HFFc6 (cell line): ENCODE data around the gene EXOC5. TPM values are rescaled to one million over a fixed set of nuclear protein-coding genes. Genes with fewer than 3 reads are reported as not detected.

Source experiments
- DNase-seq: peaks from one replicate; pipeline ENCODE4 v3.0.0-alpha.2; 2018
- H3K27ac Mint-ChIP-seq: 2 replicates; pipeline ENCODE4 v1.8.0; 2020; ENCODE audit warnings: mild to moderate bottlenecking, mixed read lengths
- H3K27me3 Mint-ChIP-seq: 2 replicates; pipeline ENCODE4 v1.8.0; 2021; ENCODE audit warnings: mild to moderate bottlenecking, moderate library complexity, mixed read lengths; ENCODE audit not compliant: insufficient read depth
- H3K36me3 Mint-ChIP-seq: 2 replicates; pipeline ENCODE4 v1.8.0; 2021; ENCODE audit warnings: low read depth, mixed read lengths
- H3K4me1 Mint-ChIP-seq: 2 replicates; pipeline ENCODE4 v1.8.0; 2020; ENCODE audit warnings: low read depth, mixed read lengths
- H3K4me3 Mint-ChIP-seq: 2 replicates; pipeline ENCODE4 v1.8.0; 2020; ENCODE audit warnings: mild to moderate bottlenecking, moderate library complexity, mixed read lengths
- H3K9me3 Mint-ChIP-seq: 2 replicates; pipeline ENCODE4 v1.8.0; 2020; ENCODE audit warnings: mild to moderate bottlenecking, mixed read lengths
- CTCF ChIP-seq: fragments of 200-600 bp; sonication (generic); IDR thresholded peaks from 2 replicates; pipeline ENCODE4 v1.5.0; 2021; ENCODE audit warnings: antibody characterized with exemption, mild to moderate bottlenecking
- total RNA-seq, 6 experiments: library from RNA; stranded (reverse); fragmentation: NEBNext Ultra II Directional; extraction: Animal tissue kit (Norgen Biotek cat#: 25700); gene quantifications; 2 replicates in 1 of 6; 3 replicates in 5 of 6; pipeline ENCODE4 v1.2.3, GENCODE V29; 2021

The EXOC5 gene
- total RNA-seq, 6 experiments from 2014 or later, result 102 to 117 (median 111) TPM

DNA sequence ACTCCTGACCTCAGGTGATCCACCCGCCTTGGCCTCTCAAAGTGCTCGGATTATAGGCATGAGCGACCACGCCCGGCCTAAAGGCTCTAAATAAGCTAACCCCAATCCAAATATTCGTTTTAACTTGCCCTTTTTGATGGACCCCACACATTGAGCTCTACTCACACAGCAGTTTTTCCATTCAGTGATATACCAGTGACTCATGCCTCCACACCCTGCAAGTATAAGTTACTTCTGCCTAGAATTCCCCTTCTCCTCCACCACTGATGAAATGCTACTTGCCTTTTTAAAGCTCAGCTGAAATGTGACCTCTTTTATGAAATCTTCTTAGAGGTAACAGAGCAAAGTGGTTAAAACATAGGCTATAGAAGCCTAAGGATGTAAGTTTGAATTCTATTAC lies 68.8 kb downstream of the EXOC5 start:
- H3K36me3 Mint-ChIP-seq, result no peaks in the 10 kb centered on the region
- H3K27ac Mint-ChIP-seq, result peak overlapping the region; percentile 42
- 0 out of 2 replicates have a peak overlapping the region, but pooled peaks have one; percentile 13 for H3K4me3 Mint-ChIP-seq
- H3K4me1 Mint-ChIP-seq, result peaks cover 23% of the 10 kb centered on the region
- H3K27me3 Mint-ChIP-seq, result peaks cover 2% of the 10 kb centered on the region; the same call in 1 of the 2 replicates
- H3K9me3 Mint-ChIP-seq, result no peaks in the 10 kb centered on the region
- DNase-seq, result peak; percentile 27
- no peak for TF ChIP-seq CTCF

- peaks cover 11% of the 10 kb centered on the region; the same call in 1 of the 2 replicates for H3K27me3 Mint-ChIP-seq
- DNase-seq, result peak; percentile 7
- H3K36me3 Mint-ChIP-seq, result no peaks in the 10 kb centered on the region
- H3K4me3 Mint-ChIP-seq, result no peak overlapping the region
- H3K4me1 Mint-ChIP-seq, result no peaks in the 10 kb centered on the region
- H3K27ac Mint-ChIP-seq, result no peak overlapping the region
- no peak; the same call in 1 of the 2 replicates for TF ChIP-seq CTCF
- H3K9me3 Mint-ChIP-seq, result no peaks in the 10 kb centered on the region
Observed at GRCh38 chr14:57189070-57189469, 79.6 kb downstream of the EXOC5 start.

DNA sequence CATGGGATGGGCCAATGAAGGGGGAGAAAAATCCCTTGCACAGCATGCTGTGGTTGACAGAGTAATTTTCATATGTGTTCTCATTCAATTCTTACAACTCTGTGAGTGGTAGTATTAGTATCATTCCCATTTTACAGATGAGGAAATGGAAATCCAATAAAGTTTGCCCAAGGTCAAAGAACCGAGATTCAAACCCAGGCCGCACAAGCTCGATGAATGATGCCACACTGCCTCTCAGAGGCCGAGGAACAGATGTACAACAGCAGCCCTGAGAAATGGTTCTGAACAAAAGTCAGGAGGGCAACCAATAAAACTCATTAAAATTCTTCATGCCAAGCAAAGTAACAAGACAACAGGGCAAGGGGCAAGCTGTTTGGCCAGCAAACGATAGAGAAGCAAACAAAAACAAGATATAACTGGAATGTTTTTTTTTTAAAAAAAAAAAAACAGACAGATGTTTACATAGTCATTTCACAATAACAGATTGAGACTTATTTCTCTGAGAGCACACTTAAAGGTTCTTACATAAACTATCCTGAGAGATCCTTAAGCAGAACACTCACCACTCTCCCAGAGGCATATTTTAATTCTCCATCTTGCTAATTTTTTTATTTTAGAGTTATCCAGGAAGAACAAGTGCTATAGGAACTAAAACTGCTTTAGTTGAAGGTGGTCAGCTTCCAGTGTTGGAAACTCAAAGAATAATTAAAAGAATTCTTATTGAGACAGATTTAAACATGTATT lies 85.8 kb downstream of the EXOC5 start:
- no peaks in the 10 kb centered on the region for H3K4me1 Mint-ChIP-seq
- H3K9me3 Mint-ChIP-seq, result no peaks in the 10 kb centered on the region
- no peaks in the 10 kb centered on the region for H3K36me3 Mint-ChIP-seq
- no peak overlapping the region for H3K27ac Mint-ChIP-seq
- peak; percentile 2 for DNase-seq
- TF ChIP-seq CTCF, result peak; percentile 50; the same call in 1 of the 2 replicates
- peaks cover 3% of the 10 kb centered on the region; the same call in 1 of the 2 replicates for H3K27me3 Mint-ChIP-seq
- H3K4me3 Mint-ChIP-seq, result no peak overlapping the region

DNA sequence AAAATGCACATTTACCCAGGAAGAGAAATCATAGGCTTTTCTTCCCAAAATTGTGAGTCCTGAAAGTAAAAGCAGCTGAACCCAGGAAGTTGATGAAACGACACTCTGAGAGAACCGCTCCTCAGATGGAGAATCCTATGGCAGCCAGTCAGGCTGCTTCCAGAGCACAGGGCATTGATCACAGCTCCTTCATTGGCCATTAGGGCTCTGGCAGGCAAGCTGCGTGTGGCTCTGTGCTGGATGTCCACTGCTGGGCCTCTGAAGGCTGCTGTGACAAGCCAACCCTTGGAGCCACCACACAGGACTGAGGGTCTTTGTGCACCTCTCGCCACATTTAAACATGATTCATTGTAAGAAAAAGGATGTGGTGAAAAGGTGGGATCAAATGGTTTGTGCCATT lies 89.4 kb downstream of the EXOC5 start:
- TF ChIP-seq CTCF, result no peak
- Mint-ChIP-seq H3K9me3 (no peaks in the 10 kb centered on the region), H3K4me1 (no peaks in the 10 kb centered on the region), H3K27ac (no peak overlapping the region), H3K4me3 (no peak overlapping the region), H3K36me3 (no peaks in the 10 kb centered on the region), H3K27me3 (peaks cover 5% of the 10 kb centered on the region; the same call in 1 of the 2 replicates)
- DNase-seq, result no peak

DNA sequence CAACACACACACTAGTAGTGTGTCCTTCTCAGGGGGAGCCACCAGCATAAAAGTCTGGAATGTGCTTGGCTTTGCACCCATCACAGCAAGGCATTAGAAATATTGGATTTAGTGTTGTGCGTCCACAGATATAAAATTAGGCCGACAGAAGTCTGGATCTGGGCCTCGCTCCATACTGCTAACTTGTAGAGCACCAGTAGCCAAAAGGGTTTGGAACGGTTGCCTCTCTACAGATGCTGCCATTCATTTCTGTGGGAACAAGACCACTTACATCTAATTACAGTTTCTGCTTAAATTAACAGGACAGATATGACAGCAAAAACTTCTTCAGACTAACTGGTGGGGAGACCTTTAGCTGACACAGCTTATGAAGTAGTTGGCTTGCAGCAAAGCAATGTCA lies 94.2 kb downstream of the EXOC5 start:
- H3K9me3 Mint-ChIP-seq, result no peaks in the 10 kb centered on the region
- peaks cover 11% of the 10 kb centered on the region for H3K27me3 Mint-ChIP-seq
- no peak for DNase-seq
- H3K36me3 Mint-ChIP-seq, result no peaks in the 10 kb centered on the region
- no peak overlapping the region for H3K4me3 Mint-ChIP-seq
- H3K4me1 Mint-ChIP-seq, result no peaks in the 10 kb centered on the region
- TF ChIP-seq CTCF, result no peak
- no peak overlapping the region for H3K27ac Mint-ChIP-seq
